ENCODE data around the gene ABLIM1.

GRCh38 chr10:114408968-114409444 is 249.1 kb downstream of the ABLIM1 start:
- TF ChIP-seq CTCF (IDR thresholded peaks at IDR 0.05), result no peak
- TF ChIP-seq POLR2A (IDR thresholded peaks at IDR 0.05), result no peak
